Esophagus squamous epithelium (tissue), 5 donors: ENCODE results near the gene BRAF. TPM values are rescaled to one million over a fixed set of nuclear protein-coding genes. Genes with fewer than 3 reads are reported as not detected.

Experiments
- DNase-seq: peaks from one replicate; lab custom pipeline; 2025; lab: John Stamatoyannopoulos, UW
- H3K27ac ChIP-seq, 4 donors: fragments of 200-600 bp; sonication (generic); one replicate each; pipeline ENCODE4 v1.5.1; 2016 to 2019; ENCODE audit warnings: mild to moderate bottlenecking in 1 of 4
- H3K27me3 ChIP-seq, 4 donors: fragments of 200-600 bp; sonication (generic); 1 replicate in 3 of 4; 2 replicates in 1 of 4; pipeline versions ENCODE4 v1.5.1 to v1.6.0; 2017 to 2021; ENCODE audit warnings: antibody characterized with exemption in 1 of 4
- H3K36me3 ChIP-seq, 3 donors: fragments of 200-600 bp; sonication (generic); one replicate each; pipeline ENCODE4 v1.5.1; 2016 to 2019
- H3K4me1 ChIP-seq, 3 donors: fragments of 200-600 bp; sonication (generic); one replicate each; pipeline ENCODE4 v1.5.1; 2017 to 2019
- H3K4me3 ChIP-seq, 4 donors: fragments of 200-600 bp; sonication (generic); 1 replicate in 3 of 4; 2 replicates in 1 of 4; pipeline ENCODE4 v1.5.1; 2016 to 2019; ENCODE audit warnings: mild to moderate bottlenecking in 2 of 4, moderate library complexity in 1 of 4
- H3K9me3 ChIP-seq, 3 donors: fragments of 200-600 bp; sonication (generic); one replicate each; pipeline ENCODE4 v1.5.1; 2016 to 2019
- CTCF ChIP-seq, 6 experiments: fragments of 450-650 bp in 4 of 6; fragments of 200-600 bp in 2 of 6; sonication (generic) in 2 of 6; IDR thresholded peaks; one replicate each; pipeline ENCODE4 v1.5.1; 2016 to 2019; ENCODE audit warnings: antibody characterized with exemption in 6 of 6, mild to moderate bottlenecking in 4 of 6, moderate library complexity in 4 of 6
- POLR2A ChIP-seq, 4 donors: fragments of 450-650 bp; IDR thresholded peaks; one replicate each; pipeline ENCODE4 v1.6.1; 2017; ENCODE audit warnings: antibody characterized with exemption in 4 of 4, mild to moderate bottlenecking in 4 of 4, moderate library complexity in 3 of 4
- WGBS, 2 donors: methylation state at CpG; one replicate each; pipeline ENCODE4 v1.1.5; 2018; 5-methylcytosine and 5-hydroxymethylcytosine counted together
- intact Hi-C: fragments of 100-400 bp; cut with DNase I; formaldehyde crosslinking; loops from one replicate; pipeline ENCODE4 v1.15.0; 2022
- total RNA-seq, 4 donors: library from RNA; depleted of rRNA; stranded (reverse); fragments of >200 nt; gene quantifications; one replicate each; pipeline ENCODE4 v1.1.0, GENCODE V29; 2016
- donor health status: DM: yes; HTN: yes; CAD: no.

BRAF gene
- total RNA-seq, 4 donors from 2014 or later = 10.0 to 40.6 (median 20.6) TPM

GRCh38 chr7:140867467-140868462 lies 57.0 kb downstream of the BRAF start:
- no peaks in the 10 kb centered on the region for H3K27me3 ChIP-seq
- 87 to 91% methylated on average over 5 of the region's 5 CpGs for WGBS, 2 donors
- intact Hi-C loops = no loop called here
- H3K9me3 ChIP-seq = no peaks in the 10 kb centered on the region
- H3K36me3 ChIP-seq = no peaks in the 10 kb centered on the region
- no peak overlapping the region for H3K27ac ChIP-seq
- H3K4me1 ChIP-seq = peaks cover 0 to 3% (median 0%) of the 10 kb centered on the region in 3 donors
- no peak overlapping the region for H3K4me3 ChIP-seq
- no peak for DNase-seq
- TF ChIP-seq CTCF (IDR thresholded peaks at IDR 0.05) (no peak), POLR2A (IDR thresholded peaks at IDR 0.05) (no peak)

- H3K4me1 ChIP-seq = peaks cover 0 to 3% (median 0%) of the 10 kb centered on the region in 3 donors
- no peak for DNase-seq
- intact Hi-C loops = no loop called here
- no peaks in the 10 kb centered on the region for H3K9me3 ChIP-seq
- no peaks in the 10 kb centered on the region for H3K36me3 ChIP-seq
- TF ChIP-seq CTCF (IDR thresholded peaks at IDR 0.05) (no peak), POLR2A (IDR thresholded peaks at IDR 0.05) (no peak)
- H3K27ac ChIP-seq = no peak overlapping the region
- H3K27me3 ChIP-seq = no peaks in the 10 kb centered on the region
- H3K4me3 ChIP-seq = no peak overlapping the region
Measured at GRCh38 chr7:140866926-140867325, 57.8 kb downstream of the BRAF start.

GRCh38 chr7:140864732-140865131 lies 60.0 kb downstream of the BRAF start:
- no peak for DNase-seq
- H3K4me1 ChIP-seq = peaks cover 0 to 3% (median 0%) of the 10 kb centered on the region in 3 donors
- H3K27ac ChIP-seq = no peak overlapping the region
- H3K27me3 ChIP-seq = no peaks in the 10 kb centered on the region
- WGBS, 2 donors = 91 to 96% methylated on average over 3 of the region's 3 CpGs
- TF ChIP-seq POLR2A (IDR thresholded peaks at IDR 0.05) = no peak
- TF ChIP-seq CTCF (IDR thresholded peaks at IDR 0.05) = no peak
- no peaks in the 10 kb centered on the region for H3K36me3 ChIP-seq
- H3K9me3 ChIP-seq = no peaks in the 10 kb centered on the region
- no peak overlapping the region for H3K4me3 ChIP-seq
- intact Hi-C loops = no loop called here

GRCh38 chr7:140863867-140864266 lies 60.9 kb downstream of the BRAF start:
- TF ChIP-seq CTCF (IDR thresholded peaks at IDR 0.05) (no peak), POLR2A (IDR thresholded peaks at IDR 0.05) (no peak)
- Histone ChIP-seq H3K4me3 (no peak overlapping the region), H3K36me3 (no peaks in the 10 kb centered on the region), H3K27me3 (no peaks in the 10 kb centered on the region), H3K9me3 (no peaks in the 10 kb centered on the region), H3K27ac (no peak overlapping the region), H3K4me1 (peaks cover 0 to 3% (median 0%) of the 10 kb centered on the region in 3 donors)
- DNase-seq = no peak
- 75 to 93% methylated on average over 4 of the region's 4 CpGs for WGBS, 2 donors
- intact Hi-C loops = no loop called here

GRCh38 chr7:140863184-140863583 lies 61.5 kb downstream of the BRAF start:
- Histone ChIP-seq H3K27ac (no peak overlapping the region), H3K4me1 (peaks cover 0 to 3% (median 0%) of the 10 kb centered on the region in 3 donors), H3K27me3 (no peaks in the 10 kb centered on the region), H3K9me3 (no peaks in the 10 kb centered on the region), H3K36me3 (no peaks in the 10 kb centered on the region), H3K4me3 (no peak overlapping the region)
- WGBS, 2 donors = 89 to 96% methylated on average over 2 of the region's 2 CpGs
- intact Hi-C loops = no loop called here
- TF ChIP-seq POLR2A (IDR thresholded peaks at IDR 0.05) (no peak), CTCF (IDR thresholded peaks at IDR 0.05) (no peak)
- no peak for DNase-seq
